Ecto neural progenitor cell (in vitro differentiated cells): ENCODE measurements around the gene DOCK7.
A peak's percentile ranks its signal among the peaks of the same experiment; 100 is the strongest.
"Not testable (repeated sequence)": the region's sequence is repeated elsewhere in the genome, so short reads cannot be mapped to it uniquely, and the experiment has no call there.

ENCODE experiments used
- DNase-seq: peaks from one replicate; pipeline ENCODE4 v3.0.0-alpha.2; 2018; ENCODE audit warnings: low spot score

The DOCK7 gene

GRCh38 chr1:62687903-62688686, at the start of gene DOCK7:
TSS of gene DOCK7 (minus strand) at chr1:62688386. CDS start at chr1:62688264, 122 bp downstream.
- peak; percentile 92 for DNase-seq

- no peak for DNase-seq
Measured at GRCh38 chr1:62735491-62736171, 47.4 kb upstream of the DOCK7 start.

GRCh38 chr1:62732331-62732730, 44.1 kb upstream of the DOCK7 start:
- DNase-seq, result no peak

GRCh38 chr1:62728963-62729362, 40.8 kb upstream of the DOCK7 start:
- no peak for DNase-seq

GRCh38 chr1:62727656-62728407, 39.6 kb upstream of the DOCK7 start:
- DNase-seq, result no peak

GRCh38 chr1:62726011-62726442, 37.8 kb upstream of the DOCK7 start:
- DNase-seq, result no peak

- DNase-seq, result no peak
Measured at GRCh38 chr1:62725255-62725654, 37.1 kb upstream of the DOCK7 start.

- no peak for DNase-seq
Measured at GRCh38 chr1:62724430-62724829, 36.2 kb upstream of the DOCK7 start.

- DNase-seq, result no peak
Measured at GRCh38 chr1:62723883-62724282, 35.7 kb upstream of the DOCK7 start.

GRCh38 chr1:62722796-62723195, 34.6 kb upstream of the DOCK7 start:
- no peak for DNase-seq

GRCh38 chr1:62720946-62721554, 32.9 kb upstream of the DOCK7 start:
- DNase-seq, result no peak

- DNase-seq, result not testable (repeated sequence)
Measured at GRCh38 chr1:62718400-62718799, 30.2 kb upstream of the DOCK7 start.

- no peak for DNase-seq
Measured at GRCh38 chr1:62717483-62717882, 29.3 kb upstream of the DOCK7 start.

- no peak for DNase-seq
Measured at GRCh38 chr1:62716397-62716796, 28.2 kb upstream of the DOCK7 start.

- no peak for DNase-seq
Measured at GRCh38 chr1:62712336-62713243, 24.4 kb upstream of the DOCK7 start.

GRCh38 chr1:62707744-62708120, 19.5 kb upstream of the DOCK7 start:
- no peak for DNase-seq

GRCh38 chr1:62706985-62707743, 19.0 kb upstream of the DOCK7 start:
- DNase-seq, result no peak

- not testable (repeated sequence) for DNase-seq
Measured at GRCh38 chr1:62698161-62698560, 10.0 kb upstream of the DOCK7 start.

- not testable (repeated sequence) for DNase-seq
Measured at GRCh38 chr1:62694479-62694878, 6.3 kb upstream of the DOCK7 start.

- DNase-seq, result no peak
Measured at GRCh38 chr1:62693123-62693522, 4.9 kb upstream of the DOCK7 start.
